Activated CD8-positive, alpha-beta memory T cell treated with anti-CD3 and anti-CD28 coated beads for 1 hour (primary cell): Measurements from ENCODE around the gene RABL2B.

ENCODE experiments used
- DNase-seq, 2 donors: peaks; one replicate each; pipeline ENCODE4 v3.0.0-alpha.2; 2020; ENCODE audit warnings: low read depth in 1 of 2; ENCODE audit errors: extremely low read depth in 1 of 2

RABL2B gene

DNA sequence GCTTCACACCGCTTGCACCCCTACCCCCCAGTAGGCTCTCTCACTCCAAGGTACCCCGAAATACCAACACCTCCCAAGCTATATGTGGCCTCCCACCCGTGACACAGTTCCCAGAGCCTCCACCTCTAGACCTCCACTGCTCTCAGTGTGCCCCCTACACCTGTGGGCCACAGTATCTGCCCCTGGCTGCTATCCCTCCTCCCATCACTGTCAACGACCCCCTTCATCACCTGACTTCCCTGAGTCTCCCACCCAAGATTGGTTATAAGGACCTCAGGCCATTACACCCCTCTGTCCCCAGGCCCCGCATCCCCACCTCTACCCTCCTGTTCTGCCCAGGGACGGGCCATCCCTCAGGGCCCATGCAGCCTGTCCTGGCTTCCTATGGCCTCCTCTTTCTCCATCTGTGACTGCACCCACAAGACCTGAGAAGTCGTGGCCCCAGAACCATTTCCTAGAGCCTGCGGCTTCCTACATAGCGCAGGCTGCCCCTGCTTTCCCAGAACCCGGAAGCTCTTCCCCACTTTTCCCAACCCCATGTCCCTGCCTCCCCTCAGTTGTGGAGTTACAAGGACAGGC lies 44.7 kb downstream of the RABL2B start:
- DNase-seq: no peak

DNA sequence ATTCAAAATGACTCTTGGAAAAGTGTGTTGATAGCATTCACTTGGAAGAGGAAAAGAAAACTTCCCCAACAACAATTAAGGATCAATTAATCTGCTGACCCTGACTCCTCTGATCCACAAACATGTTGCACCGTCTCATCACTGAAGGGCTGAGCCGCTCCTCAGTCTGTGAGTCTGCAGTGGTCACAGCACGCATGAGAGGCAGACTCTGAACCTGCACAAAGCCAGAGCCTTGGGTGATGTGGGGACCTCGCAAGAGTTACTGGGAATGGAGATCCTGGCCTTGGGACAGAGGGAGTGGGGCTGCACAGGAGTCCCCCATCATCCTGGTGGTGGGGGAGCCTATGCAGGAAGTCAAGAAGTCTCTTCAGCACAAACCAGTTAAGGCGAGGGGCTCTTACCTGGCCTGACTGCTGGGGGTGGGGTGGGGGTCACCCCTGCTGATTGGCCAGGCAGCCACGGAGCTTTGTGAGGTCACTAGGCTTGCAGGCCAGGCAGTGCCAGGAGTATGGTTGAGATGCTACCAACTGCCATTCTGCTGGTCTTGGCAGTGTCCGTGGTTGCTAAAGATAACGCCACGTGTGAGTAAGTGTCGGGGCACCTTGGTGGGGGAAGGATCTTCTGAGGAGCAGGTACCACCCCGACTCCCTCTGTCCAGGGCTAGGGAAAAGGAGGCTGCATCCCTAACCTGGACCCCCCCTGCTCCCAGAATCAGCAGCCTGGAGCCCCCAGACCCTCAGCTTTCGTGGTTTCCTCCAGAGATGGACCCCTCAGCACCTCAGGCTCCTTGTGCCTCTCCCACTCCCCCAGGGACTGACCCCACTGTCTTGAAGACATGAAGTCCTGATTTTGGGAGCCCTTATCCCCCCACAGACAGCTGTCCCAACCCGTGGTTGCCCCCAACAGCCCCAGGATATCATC lies 45.4 kb downstream of the RABL2B start, which contains the start of gene ACR:
TSS of gene ACR (plus strand) at position 477 of the 921 bp plus-strand sequence. CDS start at position 509, 32 bp downstream.
- DNase-seq: no peak

DNA sequence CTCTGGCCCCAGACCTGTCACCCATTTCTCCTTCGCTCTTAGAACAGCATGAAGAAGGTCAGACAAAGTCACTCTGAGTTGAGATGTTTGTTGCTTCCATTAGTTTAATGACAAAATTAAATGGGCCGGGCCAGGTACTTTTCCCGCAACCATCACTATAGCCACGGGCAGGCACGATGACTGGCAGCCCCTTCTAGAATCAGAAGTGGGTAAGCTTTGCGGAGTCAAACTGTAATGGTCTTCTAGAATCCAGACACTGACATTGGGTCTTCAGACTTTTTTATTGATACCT lies 47.8 kb downstream of the RABL2B start:
- no peak for DNase-seq

DNA sequence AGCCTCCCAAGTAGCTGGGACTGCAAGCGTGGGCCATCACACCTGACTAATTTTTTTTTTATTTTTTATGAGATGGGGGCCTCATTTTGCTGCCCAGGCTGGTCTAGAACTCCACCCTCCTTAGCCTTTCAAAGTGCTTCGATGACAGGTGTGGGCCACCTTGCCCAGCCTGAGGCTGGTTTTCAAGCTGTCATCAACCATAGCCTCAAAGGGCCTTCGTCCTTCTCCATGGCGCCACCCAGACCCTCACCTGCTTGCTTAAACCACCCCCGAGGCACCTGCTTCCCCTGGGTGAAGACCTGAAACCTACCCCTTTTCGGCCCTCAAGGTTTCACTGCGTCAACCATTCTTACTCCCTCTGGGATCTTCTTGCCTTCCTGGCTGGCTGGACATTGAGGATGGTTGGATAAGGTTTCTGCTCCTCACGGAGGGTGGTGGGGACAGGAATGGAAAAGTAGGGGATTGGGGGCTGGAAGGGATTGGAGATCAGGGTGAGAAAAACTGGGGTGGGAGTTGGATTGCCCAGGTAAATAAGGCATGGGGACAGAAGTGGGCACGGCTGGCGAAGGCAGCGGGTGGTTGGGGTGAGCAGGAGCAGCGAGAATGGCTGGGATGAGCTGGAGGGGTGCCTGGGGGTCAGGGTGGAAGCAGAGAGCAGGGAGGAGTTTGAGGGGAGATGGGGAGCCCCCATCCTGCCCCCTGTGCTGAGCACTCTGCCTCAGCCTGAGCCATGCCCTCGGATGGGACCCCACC lies 48.3 kb downstream of the RABL2B start:
- no peak for DNase-seq

DNA sequence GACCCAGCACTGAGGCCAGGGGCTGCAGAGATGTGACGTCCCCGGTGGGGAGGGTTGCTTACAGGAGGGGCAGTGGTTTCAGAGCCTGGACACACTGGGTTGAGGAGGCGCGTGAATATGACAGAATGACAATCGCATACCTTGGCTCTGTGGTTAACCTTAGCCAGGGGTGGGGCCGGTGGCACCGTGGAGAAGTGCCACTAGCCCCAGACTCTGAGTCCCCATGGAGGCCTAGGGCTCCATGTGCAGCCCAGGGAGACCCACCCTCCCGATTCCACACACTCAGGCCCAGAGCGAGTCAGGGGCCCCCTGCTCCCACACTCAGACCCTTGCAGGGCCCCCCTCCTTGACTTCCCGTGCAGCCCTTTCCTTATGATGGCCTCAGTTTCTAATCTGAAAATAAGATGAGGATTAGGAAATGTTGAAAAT lies 49.1 kb downstream of the RABL2B start:
- DNase-seq: no peak

DNA sequence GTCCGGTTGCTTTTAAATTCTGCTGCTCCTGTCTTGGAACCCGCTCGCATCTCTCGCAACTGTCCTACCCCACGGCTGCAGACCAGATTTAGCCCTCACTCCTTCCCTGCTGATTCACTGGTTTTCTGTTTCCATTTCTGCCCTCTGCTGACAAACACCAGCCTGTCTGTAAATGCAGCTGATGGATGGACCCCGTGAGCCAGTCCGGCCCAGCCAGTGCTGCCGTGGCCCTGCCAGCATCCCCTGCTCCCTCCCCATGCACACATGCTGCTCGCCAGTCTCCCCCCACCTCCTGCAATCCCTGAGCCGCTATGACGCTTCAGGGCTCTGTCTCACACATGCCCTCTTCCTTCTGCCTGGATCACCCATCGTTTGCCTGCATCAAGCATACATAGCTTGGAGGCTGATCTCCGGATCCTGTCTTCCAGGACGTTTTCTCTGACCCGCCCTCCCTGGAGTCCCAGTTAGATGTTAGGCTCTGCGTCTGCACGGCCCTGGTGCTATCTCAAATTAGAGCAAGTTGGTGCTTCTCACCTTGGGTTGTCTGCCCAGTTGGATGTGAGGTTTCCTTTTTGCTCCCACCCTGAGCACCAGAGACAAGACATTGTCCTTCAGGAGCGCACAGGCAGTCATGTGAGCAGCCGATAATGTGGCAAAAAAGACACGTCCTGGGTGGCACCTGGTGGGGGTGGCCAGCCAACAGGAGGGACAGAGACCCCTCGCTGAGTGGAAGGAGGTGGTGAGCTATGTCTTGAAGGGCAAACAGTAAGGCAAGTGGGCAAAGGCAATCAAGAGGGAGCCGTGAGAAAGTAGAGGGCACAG lies 49.7 kb downstream of the RABL2B start:
- DNase-seq: no peak

DNA sequence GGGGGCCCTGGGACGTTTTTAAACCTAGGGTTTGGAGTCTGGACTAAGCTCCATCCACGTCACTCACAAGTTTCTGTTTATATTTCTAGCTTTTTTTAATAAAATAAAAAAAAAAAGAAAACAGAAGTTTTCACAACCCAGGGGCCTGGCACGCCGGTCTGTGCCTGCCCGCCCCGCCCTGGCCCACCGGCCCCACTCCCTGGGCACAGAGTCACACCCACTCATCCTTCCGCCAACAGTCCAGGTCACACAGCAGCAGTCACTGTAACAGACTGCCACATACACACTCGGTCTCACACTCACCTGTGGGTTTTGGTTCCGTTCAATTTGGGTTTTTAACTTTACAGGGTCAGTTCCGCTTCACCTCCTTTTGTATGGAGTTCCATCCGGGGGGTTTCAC lies 50.8 kb downstream of the RABL2B start:
- DNase-seq: no peak

DNA sequence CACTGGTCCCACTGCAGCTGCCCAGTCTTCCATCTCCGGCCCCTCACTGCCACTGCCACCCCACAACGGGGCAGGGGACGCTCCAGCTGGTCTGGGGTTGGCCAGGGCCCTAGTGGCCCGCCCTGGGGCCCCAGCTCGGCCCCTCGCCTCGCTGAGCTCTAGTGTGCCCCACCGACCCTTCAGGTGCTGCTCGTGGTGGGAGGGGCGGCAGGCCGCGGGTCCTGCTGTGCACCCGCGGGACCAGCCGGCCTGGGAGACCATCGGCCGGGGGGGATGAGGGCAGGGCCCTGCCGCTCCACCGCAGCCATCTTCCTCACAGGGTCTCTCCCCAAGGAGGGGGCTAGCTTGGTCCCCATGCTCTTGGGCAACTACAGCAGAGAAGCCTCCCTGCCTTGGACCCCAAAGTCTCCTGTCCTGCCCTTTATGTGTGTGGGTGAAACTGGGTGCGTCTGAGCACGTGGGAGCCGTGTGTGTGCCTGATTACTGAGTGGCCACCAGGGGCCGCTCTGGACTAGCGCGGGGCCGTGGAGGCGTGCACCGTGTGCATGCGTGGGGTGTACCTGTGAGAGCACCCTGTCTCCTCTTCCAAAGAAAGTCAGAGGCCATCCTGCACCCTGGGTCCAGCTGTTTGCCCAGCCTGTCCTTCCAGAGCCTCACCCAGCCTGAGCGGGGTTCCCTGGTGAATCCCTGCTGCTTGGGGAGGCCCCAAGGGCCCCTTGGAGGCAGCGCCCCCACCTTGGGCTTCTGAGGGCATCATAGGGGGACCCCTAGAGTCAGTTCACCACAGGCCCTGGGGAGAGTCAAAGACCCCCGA lies 51.4 kb downstream of the RABL2B start:
- peak; percentile 11 to 38 for DNase-seq

DNA sequence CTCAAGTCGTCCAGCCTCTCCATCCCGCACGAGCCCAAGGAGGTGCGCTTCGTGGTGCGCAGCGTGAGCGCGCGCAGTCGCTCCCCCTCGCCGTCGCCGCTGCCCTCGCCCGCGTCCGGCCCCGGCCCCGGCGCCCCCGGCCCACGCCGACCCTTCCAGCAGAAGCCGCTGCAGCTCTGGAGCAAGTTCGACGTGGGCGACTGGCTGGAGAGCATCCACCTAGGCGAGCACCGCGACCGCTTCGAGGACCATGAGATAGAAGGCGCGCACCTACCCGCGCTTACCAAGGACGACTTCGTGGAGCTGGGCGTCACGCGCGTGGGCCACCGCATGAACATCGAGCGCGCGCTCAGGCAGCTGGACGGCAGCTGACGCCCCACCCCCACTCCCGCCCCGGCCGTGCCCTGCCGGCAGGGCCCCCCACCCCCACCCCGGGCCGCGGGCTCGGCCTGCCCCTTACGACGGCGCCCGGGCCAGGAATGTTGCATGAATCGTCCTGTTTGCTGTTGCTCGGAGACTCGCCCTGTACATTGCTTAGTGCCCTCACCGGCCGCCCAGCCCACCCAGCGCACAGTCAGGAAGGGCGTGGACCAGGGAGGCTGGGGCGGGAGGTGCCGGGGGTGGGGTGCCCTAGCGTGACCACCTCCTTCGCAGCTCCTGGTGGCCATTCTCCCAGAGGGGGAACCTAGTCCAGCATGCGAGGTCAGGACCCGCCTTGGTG lies 52.3 kb downstream of the RABL2B start:
- DNase-seq: no peak

DNA sequence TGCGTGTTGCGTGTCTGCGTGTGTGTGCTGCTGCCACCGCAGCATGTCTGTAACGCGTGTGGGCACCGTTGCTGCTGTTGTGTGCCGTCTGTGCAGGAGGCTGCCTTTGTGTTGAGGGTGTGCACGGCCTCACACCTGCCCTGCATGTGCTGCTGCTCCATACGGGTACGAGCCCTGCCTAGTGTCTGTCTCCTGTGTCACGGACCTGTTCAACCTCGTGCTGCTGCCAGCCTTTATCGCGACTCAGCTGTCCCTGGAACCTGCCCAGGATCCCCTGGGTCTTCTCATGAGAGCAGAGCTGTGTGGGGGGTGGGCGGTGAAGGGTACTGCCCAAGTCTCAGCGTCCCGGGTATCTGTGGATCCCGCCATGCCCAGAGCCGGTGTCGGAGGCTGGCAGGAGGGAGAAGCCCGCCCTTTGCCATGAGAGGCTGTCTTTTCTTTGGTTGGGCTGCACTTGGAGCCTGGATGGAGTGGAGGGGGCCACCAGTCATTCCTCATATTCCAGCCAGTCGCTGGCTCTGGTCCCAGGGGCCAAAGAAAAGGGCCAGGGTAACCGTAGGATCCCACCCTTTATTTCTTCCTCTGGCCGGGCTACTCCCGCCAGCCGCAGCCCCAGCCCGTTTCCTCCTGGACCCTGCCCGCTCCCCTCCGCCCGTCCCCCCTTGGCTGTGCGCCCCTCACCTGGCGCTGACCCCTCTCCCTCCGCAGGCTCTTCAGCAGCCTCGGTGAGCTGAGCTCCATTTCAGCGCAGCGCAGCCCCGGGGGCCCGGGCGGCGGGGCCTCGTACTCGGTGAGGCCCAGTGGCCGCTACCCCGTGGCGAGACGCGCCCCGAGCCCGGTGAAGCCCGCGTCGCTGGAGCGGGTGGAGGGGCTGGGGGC lies 53.2 kb downstream of the RABL2B start:
- DNase-seq: no peak

DNA sequence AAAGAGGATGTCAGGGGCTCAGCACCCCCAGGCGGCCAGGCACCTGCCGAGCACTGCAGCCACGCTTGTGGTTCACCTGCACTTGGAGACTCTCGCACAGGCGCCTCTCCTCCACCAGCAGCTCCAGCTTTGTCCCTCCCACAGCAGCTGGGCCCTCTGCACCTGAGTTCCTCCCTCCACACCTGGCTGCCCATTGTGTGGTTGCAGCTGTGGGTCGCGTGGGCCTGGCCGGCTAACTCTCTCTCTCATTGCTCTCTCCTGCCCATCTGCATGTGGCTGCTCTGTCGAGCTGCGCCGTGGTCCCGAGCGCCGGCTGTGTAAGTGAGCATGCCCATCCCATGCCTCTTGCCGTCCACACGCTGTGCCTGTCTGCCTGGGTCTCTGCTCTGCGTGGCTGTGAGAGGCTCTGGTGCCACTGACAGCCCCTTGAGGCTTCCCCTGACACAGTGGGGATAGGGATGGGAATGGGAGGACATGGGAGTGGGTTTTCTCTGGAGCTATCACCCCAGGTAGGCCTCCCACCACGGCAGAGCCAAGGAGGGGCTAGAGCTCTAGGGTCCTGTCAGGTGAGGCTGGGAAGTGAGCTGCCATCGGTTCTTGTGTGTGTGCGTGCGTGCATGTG lies 53.9 kb downstream of the RABL2B start:
- DNase-seq: no peak

DNA sequence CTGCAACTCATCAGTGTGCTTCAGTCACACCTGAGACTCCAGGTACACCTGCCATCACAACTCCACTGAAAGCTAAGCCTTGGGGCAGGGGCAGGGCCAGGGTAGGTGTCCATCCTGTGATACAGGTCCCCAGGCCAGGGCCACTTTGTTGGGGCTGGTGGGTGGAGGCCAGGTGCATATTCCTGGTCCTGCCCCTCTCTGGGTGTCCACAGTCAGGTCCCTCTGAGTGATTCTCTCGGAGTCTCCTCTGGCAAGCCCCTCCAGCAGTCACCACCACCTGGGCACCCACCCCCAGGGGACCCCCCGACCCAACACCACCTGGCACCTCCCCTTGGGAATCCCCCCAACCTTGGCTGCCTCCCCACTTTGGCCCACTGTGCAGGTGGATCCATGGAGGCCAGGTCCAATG lies 54.9 kb downstream of the RABL2B start:
- DNase-seq: no peak

DNA sequence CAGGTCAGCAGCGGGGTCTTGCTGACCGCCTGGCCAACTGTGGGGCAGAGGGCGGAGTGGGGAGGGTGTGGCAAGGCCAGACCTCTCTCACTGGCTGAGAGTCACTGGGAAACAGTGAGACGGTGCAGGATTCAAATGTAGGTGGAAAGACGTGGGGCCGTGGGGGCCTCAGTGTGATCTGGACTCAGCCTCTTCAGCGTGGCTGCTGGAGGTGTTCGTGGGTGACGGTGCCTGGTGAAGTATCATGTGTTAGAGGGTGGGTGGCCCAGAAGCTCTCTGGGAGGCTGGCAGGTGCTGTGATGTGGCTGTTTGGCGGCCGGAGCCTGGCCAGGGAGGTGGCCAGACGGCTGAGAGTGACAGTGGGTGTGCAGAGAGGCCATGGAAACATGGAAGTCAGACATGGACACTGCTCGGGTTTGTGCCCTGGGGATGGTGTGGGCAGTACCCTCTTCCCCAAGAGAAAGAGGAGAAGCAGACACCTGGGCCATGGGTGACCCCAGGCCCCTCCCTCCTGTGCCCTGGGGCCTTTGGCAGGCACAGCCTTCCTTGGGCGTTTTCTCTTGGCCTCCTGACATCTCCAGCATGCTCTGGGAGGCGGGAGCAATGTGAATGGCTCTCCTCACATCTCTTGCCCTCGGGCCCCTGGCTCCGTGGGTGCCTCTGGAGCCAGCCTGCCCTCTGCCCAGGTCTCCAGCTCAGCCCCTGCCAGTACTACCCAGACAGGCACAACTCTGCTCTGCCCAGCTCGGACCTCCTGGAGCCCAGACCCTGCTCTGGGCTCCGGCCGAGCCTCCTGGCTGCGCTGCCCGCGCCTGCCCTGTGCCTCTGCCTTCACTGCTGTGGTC lies 55.5 kb downstream of the RABL2B start:
- no peak for DNase-seq

DNA sequence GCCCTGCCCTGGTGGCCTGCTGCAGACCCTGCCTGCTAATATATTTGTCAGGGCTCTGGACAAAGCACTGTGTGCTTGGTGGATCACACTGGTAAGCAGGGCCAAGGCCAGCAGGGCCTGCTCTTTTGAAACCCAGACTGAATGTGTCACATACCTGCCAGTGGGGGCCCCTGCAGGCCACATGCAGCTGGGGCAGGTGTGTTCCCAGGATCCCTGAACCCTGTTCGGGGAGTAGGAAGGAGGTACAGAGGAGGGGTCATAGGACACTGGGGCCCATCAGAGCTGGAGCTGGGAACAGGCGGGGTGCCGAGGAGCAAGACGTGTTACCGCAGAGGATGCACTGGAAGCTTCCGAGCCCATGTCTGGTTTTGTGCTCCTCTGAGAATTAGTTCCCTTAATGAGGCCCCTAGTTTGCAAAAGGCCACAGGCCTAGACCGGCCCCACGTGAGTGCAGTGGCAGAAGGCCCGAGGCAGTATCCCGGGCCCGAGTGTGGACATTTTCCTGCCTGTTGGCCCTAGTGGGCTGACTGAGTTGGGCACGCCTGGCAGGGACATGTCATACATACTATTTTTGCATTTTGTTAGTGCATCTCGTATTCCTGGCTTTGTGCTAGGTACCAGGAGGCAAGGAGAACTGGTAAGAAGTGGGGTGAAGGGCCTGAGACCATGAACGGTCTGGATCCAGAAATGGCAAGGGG lies 56.6 kb downstream of the RABL2B start:
- DNase-seq: no peak

DNA sequence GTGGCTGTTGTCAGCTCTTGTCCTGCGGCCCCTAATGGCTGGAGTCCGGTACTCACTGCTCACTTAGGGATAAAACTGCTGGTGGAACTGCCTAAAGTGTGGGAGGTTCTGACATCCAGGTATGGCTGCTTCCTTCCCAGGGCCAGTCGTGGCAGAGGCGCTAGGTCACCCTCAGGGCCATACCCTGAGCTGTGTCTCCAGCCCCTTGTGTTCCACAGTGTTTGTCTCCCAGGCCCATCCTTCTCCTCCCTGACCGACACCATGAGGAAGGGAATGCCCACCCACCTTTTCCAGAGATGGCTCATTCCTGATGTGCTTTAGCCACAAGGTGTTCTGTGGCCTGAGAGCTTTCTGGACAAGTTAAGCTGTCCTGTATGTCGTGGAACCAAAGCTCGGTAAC lies 57.8 kb downstream of the RABL2B start:
- no peak for DNase-seq

DNA sequence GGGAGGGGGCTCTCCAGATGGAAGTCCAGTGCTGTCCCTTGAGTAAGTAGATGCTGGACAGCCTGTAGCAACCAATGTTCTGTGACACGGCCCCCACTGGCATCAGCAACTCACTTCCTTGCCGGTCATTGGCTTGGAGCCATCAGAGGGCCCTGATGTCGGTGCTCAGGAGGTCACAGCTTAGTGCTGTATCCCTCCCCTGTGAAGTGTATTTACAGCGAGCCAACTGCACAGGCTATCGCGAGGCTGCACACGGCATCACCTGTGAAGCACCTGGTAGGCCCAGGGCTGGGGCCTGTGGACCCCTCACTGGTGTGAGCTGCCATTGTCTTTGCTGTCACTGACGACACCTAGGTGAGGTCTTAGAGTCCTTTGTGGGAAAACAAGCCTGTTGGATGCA lies 58.8 kb downstream of the RABL2B start:
- DNase-seq: no peak

DNA sequence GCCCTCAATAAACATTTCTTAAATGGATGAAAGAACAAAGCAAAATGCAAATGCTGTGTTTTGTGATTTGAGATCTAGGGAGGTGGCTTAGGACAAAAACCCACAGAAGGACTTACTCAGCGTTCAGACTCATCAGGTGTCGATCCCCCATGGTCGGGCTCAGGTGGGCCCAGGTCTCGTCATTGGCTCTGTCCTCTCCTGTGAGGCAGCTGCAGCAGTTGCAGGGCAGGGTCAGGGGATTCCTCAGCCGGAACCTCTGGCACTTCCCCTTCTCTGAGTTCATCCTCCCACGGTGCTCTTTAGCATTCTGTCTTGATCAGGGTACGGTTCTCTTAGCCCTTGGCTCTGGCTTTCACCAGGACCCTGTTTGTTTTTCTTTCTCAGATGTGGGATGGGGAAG lies 59.4 kb downstream of the RABL2B start:
- no peak for DNase-seq
